IPS DF 6.9 (cell line): ENCODE results near the gene ZEB2.

Experiments
- DNase-seq: peaks from one replicate; pipeline ENCODE4 v3.0.0-alpha.2; 2013; ENCODE audit warnings: low read depth, low spot score
- H3K27ac ChIP-seq: one replicate; pipeline ENCODE4 v1.5.1; 2013; ENCODE audit warnings: low read length, control low read depth
- H3K27me3 ChIP-seq: 2 replicates; pipeline ENCODE4 v1.6.1; 2013; ENCODE audit warnings: mild to moderate bottlenecking, low read length; ENCODE audit not compliant: control insufficient read depth, insufficient read depth
- H3K36me3 ChIP-seq: 2 replicates; pipeline ENCODE4 v1.6.1; 2013; ENCODE audit warnings: low read length; ENCODE audit not compliant: control insufficient read depth, insufficient read depth
- H3K4me1 ChIP-seq: 2 replicates; pipeline ENCODE4 v1.6.1; 2013; ENCODE audit warnings: low read length; ENCODE audit not compliant: control insufficient read depth, insufficient read depth
- H3K4me3 ChIP-seq: 2 replicates; pipeline ENCODE4 v1.5.1; 2013; ENCODE audit warnings: mild to moderate bottlenecking, low read length
- H3K9me3 ChIP-seq: 2 replicates; pipeline ENCODE4 v1.6.1; 2013; ENCODE audit warnings: low read length, inconsistent platforms; ENCODE audit not compliant: control insufficient read depth, insufficient read depth
- WGBS: extraction: QIAGEN DNeasy Blood & Tissue Kit; methylation state at CpG from one replicate; pipeline ENCODE4 v1.1.7; 2013; ENCODE audit warnings: mixed read lengths, missing lambda C conversion rate; ENCODE audit not compliant: insufficient read length, insufficient coverage; 5-methylcytosine and 5-hydroxymethylcytosine counted together

Gene ZEB2

DNA sequence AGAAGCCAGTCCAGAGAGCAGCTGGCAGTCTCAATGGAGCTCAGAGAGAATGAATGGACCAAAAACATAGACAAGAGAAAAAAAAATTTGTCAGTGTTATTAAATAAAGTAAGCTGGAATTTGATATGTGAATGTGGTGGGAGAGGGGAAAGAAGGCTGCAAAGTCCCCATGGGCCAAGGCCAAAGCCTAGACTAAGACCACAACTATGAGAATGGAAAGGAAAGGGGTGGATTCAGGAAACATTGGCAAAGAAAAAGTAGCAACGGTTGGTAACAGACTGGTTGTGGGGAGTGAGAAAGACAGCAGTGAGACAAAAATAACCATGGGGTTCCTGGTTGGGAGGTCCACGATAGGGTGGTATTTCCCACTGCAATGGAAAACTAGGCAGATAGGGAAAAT, 47.0 kb downstream of the ZEB2 start:
- H3K27ac ChIP-seq, result no peak overlapping the region
- H3K36me3 ChIP-seq, result no peaks in the 10 kb centered on the region
- no CpG with 5 or more reads among the region's 2 CpGs for WGBS
- H3K27me3 ChIP-seq, result no peaks in the 10 kb centered on the region
- H3K4me3 ChIP-seq, result no peak overlapping the region
- no peak for DNase-seq
- H3K9me3 ChIP-seq, result no peaks in the 10 kb centered on the region
- H3K4me1 ChIP-seq, result peaks cover 2% of the 10 kb centered on the region; the same call in 1 of the 2 replicates

GRCh38 chr2:144472046-144472412, 47.9 kb downstream of the ZEB2 start:
- Histone ChIP-seq H3K4me1 (peaks cover 2% of the 10 kb centered on the region; the same call in 1 of the 2 replicates), H3K36me3 (no peaks in the 10 kb centered on the region), H3K4me3 (no peak overlapping the region)

DNA sequence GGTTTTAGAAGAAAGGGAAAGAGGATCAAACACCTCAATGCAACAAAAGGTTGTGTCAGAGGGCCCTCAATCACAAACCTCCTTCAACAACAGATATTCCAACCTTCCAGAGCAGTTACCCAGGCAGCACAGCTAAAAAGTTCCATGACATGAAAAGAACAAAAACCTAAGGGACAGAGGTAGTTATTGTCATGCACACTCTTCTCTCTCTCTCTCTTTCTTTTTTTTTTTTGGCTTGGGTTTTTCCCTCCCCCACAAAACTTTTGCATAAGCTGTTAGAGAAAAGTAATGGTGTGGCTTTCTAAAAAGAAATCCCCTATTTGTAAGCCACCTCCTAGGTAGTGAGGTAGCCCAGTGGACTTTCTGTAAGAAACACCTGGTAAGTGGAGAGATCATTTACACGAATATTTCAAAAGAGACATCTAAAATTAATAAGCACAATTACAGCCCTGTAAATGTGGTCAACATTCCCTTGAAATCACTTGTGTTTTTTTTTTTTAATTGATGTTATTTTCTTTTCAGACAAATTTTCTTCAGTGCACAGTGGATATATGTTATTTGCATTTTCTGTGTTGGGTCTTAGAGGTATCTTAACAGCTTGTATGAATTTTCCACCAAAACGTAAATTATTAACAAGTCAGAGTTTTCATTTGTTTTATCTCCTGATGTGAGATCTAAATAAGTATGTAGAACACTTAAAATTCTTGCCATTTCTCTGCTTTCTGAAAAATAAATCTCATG, 48.4 kb downstream of the ZEB2 start:
- peaks cover 2% of the 10 kb centered on the region; the same call in 1 of the 2 replicates for H3K4me1 ChIP-seq
- no peaks in the 10 kb centered on the region for H3K36me3 ChIP-seq
- no peaks in the 10 kb centered on the region for H3K9me3 ChIP-seq
- H3K27ac ChIP-seq, result no peak overlapping the region
- no peak overlapping the region for H3K4me3 ChIP-seq
- no CpG with 5 or more reads among the region's 2 CpGs for WGBS
- H3K27me3 ChIP-seq, result no peaks in the 10 kb centered on the region
- DNase-seq, result no peak

More at GRCh38 chr2:144472046-144472412, 47.9 kb downstream of the ZEB2 start:
- H3K27me3 ChIP-seq, result no peaks in the 10 kb centered on the region
- no CpG with 5 or more reads among the region's 2 CpGs for WGBS
- no peak for DNase-seq
- no peak overlapping the region for H3K27ac ChIP-seq
- H3K9me3 ChIP-seq, result no peaks in the 10 kb centered on the region

GRCh38 chr2:144470816-144471215, 49.1 kb downstream of the ZEB2 start:
- no peaks in the 10 kb centered on the region for H3K36me3 ChIP-seq
- no peaks in the 10 kb centered on the region for H3K9me3 ChIP-seq
- H3K27ac ChIP-seq, result no peak overlapping the region
- H3K27me3 ChIP-seq, result no peaks in the 10 kb centered on the region
- no peak overlapping the region for H3K4me3 ChIP-seq
- no CpG with 5 or more reads among the region's 3 CpGs for WGBS
- H3K4me1 ChIP-seq, result peaks cover 2% of the 10 kb centered on the region; the same call in 1 of the 2 replicates
- DNase-seq, result no peak

GRCh38 chr2:144470334-144470733, 49.6 kb downstream of the ZEB2 start:
- no CpG with 5 or more reads among the region's 1 CpG for WGBS
- Histone ChIP-seq H3K36me3 (no peaks in the 10 kb centered on the region), H3K4me3 (no peak overlapping the region), H3K27me3 (no peaks in the 10 kb centered on the region), H3K4me1 (peaks cover 2% of the 10 kb centered on the region; the same call in 1 of the 2 replicates), H3K9me3 (no peaks in the 10 kb centered on the region), H3K27ac (no peak overlapping the region)
- no peak for DNase-seq

- H3K36me3 ChIP-seq, result no peaks in the 10 kb centered on the region
- H3K9me3 ChIP-seq, result no peaks in the 10 kb centered on the region
- no peaks in the 10 kb centered on the region for H3K27me3 ChIP-seq
- no CpG with 5 or more reads among the region's 2 CpGs for WGBS
- no peak overlapping the region for H3K4me3 ChIP-seq
- DNase-seq, result no peak
- no peak overlapping the region for H3K27ac ChIP-seq
- peaks cover 2% of the 10 kb centered on the region; the same call in 1 of the 2 replicates for H3K4me1 ChIP-seq
These were observed 50.1 kb downstream of the ZEB2 start for GRCh38 chr2:144469798-144470197.

GRCh38 chr2:144468823-144469595, 50.9 kb downstream of the ZEB2 start:
- WGBS, result no CpG with 5 or more reads among the region's 4 CpGs
- Histone ChIP-seq H3K36me3 (no peaks in the 10 kb centered on the region), H3K27ac (no peak overlapping the region), H3K9me3 (no peaks in the 10 kb centered on the region), H3K4me1 (peaks cover 2% of the 10 kb centered on the region; the same call in 1 of the 2 replicates), H3K4me3 (no peak overlapping the region), H3K27me3 (no peaks in the 10 kb centered on the region)
- DNase-seq, result no peak

DNA sequence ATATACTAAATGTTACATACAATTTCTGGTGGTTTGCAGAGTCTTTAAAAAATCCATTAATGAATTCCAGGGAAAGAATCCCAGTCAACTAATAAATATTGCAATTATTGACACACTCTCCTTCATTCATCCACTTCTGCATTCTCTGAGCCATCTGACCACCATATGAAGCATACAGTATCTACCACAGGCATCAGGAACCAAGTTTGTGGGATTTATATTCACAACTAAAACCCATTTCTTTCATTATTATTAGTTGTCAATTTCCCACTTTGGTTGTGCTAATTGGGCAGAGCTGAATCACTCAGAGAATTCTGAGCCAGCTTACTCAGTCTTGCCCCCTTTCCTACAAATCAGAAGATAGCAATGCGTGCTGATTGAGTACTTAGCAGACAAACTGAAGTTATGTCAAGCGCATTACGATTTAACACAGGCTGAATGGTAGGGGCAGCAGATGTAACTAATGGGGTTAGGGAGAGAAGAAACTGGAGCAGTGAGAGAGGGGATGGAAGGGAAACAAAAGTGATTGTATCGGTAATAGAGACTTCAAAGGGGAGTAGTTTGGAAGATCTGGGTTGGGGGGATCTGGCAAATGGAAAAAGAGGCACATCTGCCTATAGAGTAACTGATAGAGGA, 52.3 kb downstream of the ZEB2 start:
- WGBS, result no CpG with 5 or more reads among the region's 4 CpGs
- Histone ChIP-seq H3K27ac (no peak overlapping the region), H3K4me3 (no peak overlapping the region), H3K9me3 (no peaks in the 10 kb centered on the region), H3K36me3 (no peaks in the 10 kb centered on the region), H3K27me3 (no peaks in the 10 kb centered on the region), H3K4me1 (peaks cover 2% of the 10 kb centered on the region; the same call in 1 of the 2 replicates)
- DNase-seq, result no peak

DNA sequence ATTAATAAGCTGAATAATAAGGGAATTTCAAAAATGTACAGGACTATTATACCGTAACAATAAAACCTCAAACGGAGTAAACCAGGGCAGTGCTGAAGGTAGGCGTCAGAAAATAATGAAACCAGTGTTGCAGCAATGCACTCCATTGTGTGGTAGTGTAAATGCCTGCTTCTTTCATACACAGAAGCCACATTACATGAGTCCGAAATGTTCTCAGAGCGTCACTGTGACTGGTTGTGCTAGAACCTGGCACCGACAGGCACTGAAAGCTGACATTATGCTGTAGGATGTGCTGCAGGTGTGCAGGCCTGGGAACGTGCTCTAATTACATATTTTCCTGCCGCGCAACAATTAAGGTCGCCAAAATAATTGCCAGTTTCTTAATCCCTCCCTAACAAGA, 53.3 kb downstream of the ZEB2 start:
- WGBS, result no CpG with 5 or more reads among the region's 10 CpGs

DNA sequence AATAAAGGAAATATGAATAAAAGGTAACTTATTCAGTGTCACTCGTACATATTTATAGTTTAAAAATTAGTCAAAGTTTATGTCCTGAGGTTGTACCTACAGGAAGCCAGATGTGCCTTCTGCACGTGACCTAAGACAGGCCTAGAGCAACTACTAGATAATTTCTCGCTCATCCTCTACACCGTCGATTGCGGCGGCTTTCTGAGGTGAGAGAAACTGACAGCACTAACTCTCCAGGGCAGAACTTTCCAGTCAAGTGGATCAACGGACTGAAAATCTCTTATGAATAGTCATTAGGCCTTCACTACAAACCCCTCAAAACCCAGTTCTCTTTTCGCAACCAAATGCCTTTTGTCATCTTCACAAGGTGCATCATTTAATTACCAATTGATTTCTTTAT, 54.2 kb downstream of the ZEB2 start:
- no peak overlapping the region for H3K4me3 ChIP-seq
- no peak for DNase-seq
- no peaks in the 10 kb centered on the region for H3K9me3 ChIP-seq
- H3K4me1 ChIP-seq, result 0 out of 2 replicates have a peak, but pooled peaks cover 2% of the 10 kb centered on the region
- H3K27ac ChIP-seq, result no peak overlapping the region
- WGBS, result no CpG with 5 or more reads among the region's 9 CpGs
- H3K36me3 ChIP-seq, result no peaks in the 10 kb centered on the region
- no peaks in the 10 kb centered on the region for H3K27me3 ChIP-seq

More for the DNA sequence above, 53.3 kb downstream of the ZEB2 start:
- Histone ChIP-seq H3K4me1 (0 out of 2 replicates have a peak, but pooled peaks cover 2% of the 10 kb centered on the region), H3K27me3 (no peaks in the 10 kb centered on the region), H3K4me3 (no peak overlapping the region), H3K9me3 (no peaks in the 10 kb centered on the region), H3K36me3 (no peaks in the 10 kb centered on the region), H3K27ac (no peak overlapping the region)
- DNase-seq, result no peak
